ENCODE results near the gene OBP2B.

DNA sequence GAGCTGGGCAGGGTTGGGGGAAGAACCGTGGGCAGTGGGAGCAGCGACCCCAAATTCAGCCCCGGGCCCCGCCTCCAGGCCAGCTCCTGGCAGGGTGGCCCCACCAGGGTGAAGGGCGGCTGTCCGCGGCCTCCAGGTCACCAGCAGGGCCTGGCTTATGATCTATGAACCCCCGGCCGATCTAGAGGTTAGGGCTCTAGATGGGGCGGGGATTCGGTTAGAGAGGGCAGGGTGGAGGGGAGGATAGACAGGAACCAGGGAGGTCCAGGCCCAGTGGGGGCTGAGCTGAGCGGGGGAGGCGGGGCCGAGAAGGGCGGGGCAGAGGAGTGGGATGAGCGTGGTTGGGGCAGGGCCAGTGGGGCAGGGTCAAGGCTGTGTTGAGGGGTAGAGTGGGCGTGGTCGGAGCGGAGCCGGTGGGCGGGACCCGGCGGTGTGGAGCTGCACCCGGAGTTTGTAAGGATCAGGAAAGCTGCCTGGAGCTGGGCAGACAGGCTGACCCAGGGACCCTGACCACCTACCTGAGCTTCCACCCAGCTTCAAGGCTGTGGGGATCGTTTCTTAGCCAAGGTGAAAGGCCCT, 29.3 kb upstream of the OBP2B start:
- TF ChIP-seq, protein P1, sequence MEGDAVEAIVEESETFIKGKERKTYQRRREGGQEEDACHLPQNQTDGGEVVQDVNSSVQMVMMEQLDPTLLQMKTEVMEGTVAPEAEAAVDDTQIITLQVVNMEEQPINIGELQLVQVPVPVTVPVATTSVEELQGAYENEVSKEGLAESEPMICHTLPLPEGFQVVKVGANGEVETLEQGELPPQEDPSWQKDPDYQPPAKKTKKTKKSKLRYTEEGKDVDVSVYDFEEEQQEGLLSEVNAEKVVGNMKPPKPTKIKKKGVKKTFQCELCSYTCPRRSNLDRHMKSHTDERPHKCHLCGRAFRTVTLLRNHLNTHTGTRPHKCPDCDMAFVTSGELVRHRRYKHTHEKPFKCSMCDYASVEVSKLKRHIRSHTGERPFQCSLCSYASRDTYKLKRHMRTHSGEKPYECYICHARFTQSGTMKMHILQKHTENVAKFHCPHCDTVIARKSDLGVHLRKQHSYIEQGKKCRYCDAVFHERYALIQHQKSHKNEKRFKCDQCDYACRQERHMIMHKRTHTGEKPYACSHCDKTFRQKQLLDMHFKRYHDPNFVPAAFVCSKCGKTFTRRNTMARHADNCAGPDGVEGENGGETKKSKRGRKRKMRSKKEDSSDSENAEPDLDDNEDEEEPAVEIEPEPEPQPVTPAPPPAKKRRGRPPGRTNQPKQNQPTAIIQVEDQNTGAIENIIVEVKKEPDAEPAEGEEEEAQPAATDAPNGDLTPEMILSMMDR (IDR thresholded peaks at IDR 0.05; ENCODE audit: low read length) = no peak
- no peak for TF ChIP-seq EZH2 (IDR thresholded peaks at IDR 0.05; ENCODE audit: borderline replicate concordance, low read length)
